ENCODE measurements around the gene GALNT10. TPM values are rescaled to one million over a fixed set of nuclear protein-coding genes. Genes with fewer than 3 reads are reported as not detected.

Gene GALNT10
- total and polyA plus RNA-seq, 2 experiments from 2014 or later: 3.2 to 12.9 TPM

GRCh38 chr5:154331232-154331631 lies 140.7 kb downstream of the GALNT10 start (continued):
- TF ChIP-seq ZNF462 (CRISPR knock-in tag; IDR thresholded peaks at IDR 0.05) (no peak), ZNF114 (CRISPR knock-in tag; IDR thresholded peaks at IDR 0.05) (no peak), EZH2 (IDR thresholded peaks at IDR 0.05; ENCODE audit: low read depth, unreplicated experiment) (no peak), EZH2phosphoT487 (IDR thresholded peaks at IDR 0.05; ENCODE audit: unreplicated experiment) (no peak), JUNB (IDR thresholded peaks at IDR 0.05; ENCODE audit: unreplicated experiment) (no peak)

GRCh38 chr5:154331924-154332323 lies 141.4 kb downstream of the GALNT10 start:
- H3K9me3 Mint-ChIP-seq: no peaks in the 10 kb centered on the region
- Histone ChIP-seq H3F3A (replicated peaks; ENCODE audit: low read depth) (no peaks in the 10 kb centered on the region), H3K9me2 (ENCODE audit: insufficient read depth) (no peaks in the 10 kb centered on the region), H3K4me1 (ENCODE audit: insufficient read depth) (no peaks in the 10 kb centered on the region), H2AFZ (no peak overlapping the region), H3K36me3 (ENCODE audit: insufficient read depth) (no peaks in the 10 kb centered on the region), H4K20me1 (replicated peaks; ENCODE audit: insufficient read depth) (no peaks in the 10 kb centered on the region), H3K27me3 (ENCODE audit: insufficient read depth) (no peaks in the 10 kb centered on the region), H3K4me2 (no peak overlapping the region), H3K27ac (ENCODE audit: low read depth) (no peak overlapping the region), H3K79me2 (replicated peaks; ENCODE audit: insufficient read depth) (no peaks in the 10 kb centered on the region), H3K4me3 (no peak overlapping the region)
- no peak overlapping the region; the same call in 1 of the 2 replicates for H3K27ac Mint-ChIP-seq
- no peak overlapping the region for H3K4me3 Mint-ChIP-seq
- no peaks in the 10 kb centered on the region for H3K36me3 Mint-ChIP-seq (ENCODE audit: low read depth)
- peaks cover 2% of the 10 kb centered on the region for H3K27me3 Mint-ChIP-seq (ENCODE audit: insufficient read depth, low read depth, poor library complexity)
- peaks cover 3% of the 10 kb centered on the region; the same call in 2 of the 3 replicates for H3K4me1 Mint-ChIP-seq
- DNase-seq (ENCODE audit: low spot score) (no peak), ATAC-seq (peak; percentile 35; the same call in 1 of the 3 replicates)
- TF ChIP-seq ZNF462 (CRISPR knock-in tag; IDR thresholded peaks at IDR 0.05) (no peak), REST (IDR thresholded peaks at IDR 0.05; ENCODE audit: unreplicated experiment) (no peak)

All from GM23338 (cell line).